Liver (tissue), 9 donors: ENCODE results near the gene ACLY. TPM values are rescaled to one million over a fixed set of nuclear protein-coding genes. Genes with fewer than 3 reads are reported as not detected.

Experiments
- DNase-seq: peaks from one replicate; pipeline ENCODE4 v3.0.0-alpha.2; 2017; ENCODE audit warnings: low spot score
- H3K27ac ChIP-seq, 2 donors: one replicate each; pipeline ENCODE4 v1.7.0; 2013; ENCODE audit warnings: inconsistent platforms in 2 of 2, low read length in 2 of 2, control low read depth in 1 of 2, low read depth in 1 of 2, mild to moderate bottlenecking in 1 of 2
- H3K27me3 ChIP-seq, 4 donors: one replicate each; pipeline versions ENCODE4 v1.6.1 to v1.7.0; 2013; ENCODE audit warnings: low read length in 3 of 4, inconsistent platforms in 1 of 4, mild to moderate bottlenecking in 1 of 4, moderate library complexity in 1 of 4; ENCODE audit not compliant: control insufficient read depth in 4 of 4, insufficient read depth in 4 of 4
- H3K36me3 ChIP-seq, 4 donors: one replicate each; pipeline versions ENCODE4 v1.6.1 to v1.7.0; 2013; ENCODE audit warnings: low read length in 3 of 4, mild to moderate bottlenecking in 3 of 4, low read depth in 1 of 4, moderate library complexity in 1 of 4; ENCODE audit not compliant: control insufficient read depth in 4 of 4, insufficient read depth in 3 of 4
- H3K4me1 ChIP-seq, 4 donors: one replicate each; pipeline versions ENCODE4 v1.6.1 to v1.7.0; 2013; ENCODE audit warnings: low read length in 3 of 4, mild to moderate bottlenecking in 3 of 4, moderate library complexity in 1 of 4; ENCODE audit not compliant: control insufficient read depth in 4 of 4, insufficient read depth in 4 of 4
- H3K4me3 ChIP-seq, 3 donors: one replicate each; pipeline versions ENCODE4 v1.6.1 to v1.7.0; 2013; ENCODE audit warnings: low read length in 3 of 3, control low read depth in 1 of 3, low read depth in 1 of 3, mild to moderate bottlenecking in 1 of 3
- H3K9ac ChIP-seq, 2 donors: one replicate each; pipeline ENCODE4 v1.7.0; 2013; ENCODE audit warnings: low read length in 2 of 2, mild to moderate bottlenecking in 2 of 2, moderate library complexity in 2 of 2, control low read depth in 1 of 2, low read depth in 1 of 2
- H3K9me3 ChIP-seq, 4 donors: one replicate each; pipeline versions ENCODE4 v1.6.1 to v1.7.0; 2013; ENCODE audit warnings: low read length in 3 of 4; ENCODE audit not compliant: control insufficient read depth in 4 of 4
- ATF3 ChIP-seq: IDR thresholded peaks from 2 replicates; pipeline ENCODE4 v1.6.1; 2016; ENCODE audit warnings: antibody characterized with exemption
- CTCF ChIP-seq: fragments of 150-350 bp; IDR thresholded peaks from 2 replicates; pipeline ENCODE4 v1.5.1; 2017; ENCODE audit warnings: improper control_type of control experiment, low read depth, low read length; ENCODE audit not compliant: missing input control
- EGR1 ChIP-seq, 2 donors: IDR thresholded peaks; 2 replicates each; pipeline ENCODE4 v1.6.1; 2016 to 2018; ENCODE audit warnings: antibody characterized with exemption in 2 of 2, low read depth in 2 of 2
- FOXA1 ChIP-seq: IDR thresholded peaks from 2 replicates; pipeline ENCODE4 v1.6.1; 2016; ENCODE audit warnings: antibody characterized with exemption
- FOXA2 ChIP-seq: IDR thresholded peaks from 2 replicates; pipeline ENCODE4 v1.6.1; 2016; ENCODE audit warnings: antibody characterized with exemption
- GABPA ChIP-seq, 2 donors: IDR thresholded peaks in 1 of 2; conservative IDR thresholded peaks in 1 of 2; 2 replicates each; pipeline ENCODE4 v1.6.1; 2016; ENCODE audit warnings: antibody characterized with exemption in 2 of 2, mild to moderate bottlenecking in 1 of 2, moderate library complexity in 1 of 2
- HNF4G ChIP-seq: IDR thresholded peaks from 2 replicates; pipeline ENCODE4 v1.6.1; 2016; ENCODE audit warnings: antibody characterized with exemption
- JUND ChIP-seq, 2 donors: IDR thresholded peaks; 2 replicates each; pipeline ENCODE4 v1.6.1; 2016; ENCODE audit warnings: antibody characterized with exemption in 2 of 2
- MAX ChIP-seq: IDR thresholded peaks from 2 replicates; pipeline ENCODE4 v1.6.1; 2016; ENCODE audit warnings: antibody characterized with exemption
- NR2F2 ChIP-seq: IDR thresholded peaks from 2 replicates; pipeline ENCODE4 v1.6.1; 2016; ENCODE audit warnings: antibody characterized with exemption
- RAD21 ChIP-seq, 2 donors: IDR thresholded peaks; 2 replicates each; pipeline ENCODE4 v1.6.1; 2016; ENCODE audit warnings: antibody characterized with exemption in 2 of 2, mild to moderate bottlenecking in 2 of 2
- REST ChIP-seq: IDR thresholded peaks from 2 replicates; pipeline ENCODE4 v1.6.1; 2016; ENCODE audit warnings: antibody characterized with exemption, mild to moderate bottlenecking
- RXRA ChIP-seq, 2 donors: IDR thresholded peaks; 2 replicates each; pipeline ENCODE4 v1.6.1; 2017 to 2018; ENCODE audit warnings: antibody characterized with exemption in 2 of 2, mild to moderate bottlenecking in 1 of 2
- YY1 ChIP-seq: IDR thresholded peaks from 2 replicates; pipeline ENCODE4 v1.6.1; 2016; ENCODE audit warnings: antibody characterized with exemption, mild to moderate bottlenecking
- ZBTB33 ChIP-seq: IDR thresholded peaks from 2 replicates; pipeline ENCODE4 v1.6.1; 2016; ENCODE audit warnings: antibody characterized with exemption
- whole genome bisulfite sequencing: extraction: QIAGEN DNeasy Blood & Tissue Kit; methylation state at CpG from one replicate; pipeline ENCODE4 v1.1.7; 2013; 5-methylcytosine and 5-hydroxymethylcytosine counted together
- polyA plus RNA-seq, 2 donors: library from polyadenylated mRNA; stranded (reverse) in 1 of 2; unstranded in 1 of 2; fragments of 200-250 nt in 1 of 2; fragments of >200 nt in 1 of 2; fragmentation: Nextera tagmentation in 1 of 2; extraction: Ambion mirVana in 1 of 2; gene quantifications; one replicate each; pipeline versions ENCODE4 v1.2.1 to v1.2.3, GENCODE V29; 2013 to 2015
- total RNA-seq, 2 donors: library from RNA; depleted of rRNA; stranded (reverse); fragments of >200 nt; gene quantifications; one replicate each; pipeline ENCODE4 v1.2.3, GENCODE V29; 2014
- donor health status: healthy.
- donor health status: healthy.
- donor health status: healthy.
- donor health status: healthy.
- donor health status: healthy.

Gene ACLY
- total and polyA plus RNA-seq, 4 donors: 12.1 to 133 (median 37.1) TPM

- Histone ChIP-seq H3K9me3 (no peaks in the 10 kb centered on the region), H3K36me3 (peaks cover 0 to 14% (median 4%) of the 10 kb centered on the region in 4 donors), H3K27ac (no peak overlapping the region), H3K4me1 (no peaks in the 10 kb centered on the region), H3K4me3 (no peak overlapping the region), H3K9ac (no peak overlapping the region), H3K27me3 (no peaks in the 10 kb centered on the region)
- 98% methylated on average over 1 of the region's 1 CpG for WGBS
- no peak for DNase-seq
- TF ChIP-seq RAD21 (IDR thresholded peaks at IDR 0.05) (no peak), FOXA1 (no peak), HNF4G (no peak), GABPA (IDR thresholded peaks at IDR 0.05 in 1 of 2, conservative IDR thresholded peaks at IDR 0.05 in 1 of 2) (no peak), RXRA (IDR thresholded peaks at IDR 0.05) (no peak), YY1 (no peak), ATF3 (no peak), EGR1 (IDR thresholded peaks at IDR 0.05; ENCODE audit: low read depth in 2 of 2) (no peak), MAX (no peak), JUND (IDR thresholded peaks at IDR 0.05) (no peak), CTCF (no peak), NR2F2 (no peak), ZBTB33 (no peak)
Observed at GRCh38 chr17:41823141-41823524, 95.6 kb downstream of the ACLY start.

GRCh38 chr17:41822216-41823140 lies 96.3 kb downstream of the ACLY start:
- Histone ChIP-seq H3K27ac (no peak overlapping the region), H3K4me3 (no peak overlapping the region), H3K27me3 (no peaks in the 10 kb centered on the region), H3K9ac (no peak overlapping the region), H3K4me1 (no peaks in the 10 kb centered on the region), H3K36me3 (peaks cover 0 to 11% (median 3%) of the 10 kb centered on the region in 4 donors), H3K9me3 (no peaks in the 10 kb centered on the region)
- WGBS: 83% methylated on average over 12 of the region's 12 CpGs
- no peak for DNase-seq
- TF ChIP-seq RAD21 (IDR thresholded peaks at IDR 0.05) (no peak), FOXA2 (no peak), GABPA (IDR thresholded peaks at IDR 0.05 in 1 of 2, conservative IDR thresholded peaks at IDR 0.05 in 1 of 2) (no peak), REST (no peak)
